GM21825 (cell line): ENCODE results near the gene RNF212.
"Not testable (repeated sequence)": the region's sequence is repeated elsewhere in the genome, so short reads cannot be mapped to it uniquely, and the experiment has no call there.

ENCODE experiments used
- ATAC-seq: cut with Tn5 transposase; IDR thresholded peaks from one replicate; pipeline ENCODE4 v1.9.1; 2021; ENCODE audit warnings: mild to moderate bottlenecking, moderate library complexity; ENCODE audit not compliant: unreplicated experiment

The RNF212 gene

DNA sequence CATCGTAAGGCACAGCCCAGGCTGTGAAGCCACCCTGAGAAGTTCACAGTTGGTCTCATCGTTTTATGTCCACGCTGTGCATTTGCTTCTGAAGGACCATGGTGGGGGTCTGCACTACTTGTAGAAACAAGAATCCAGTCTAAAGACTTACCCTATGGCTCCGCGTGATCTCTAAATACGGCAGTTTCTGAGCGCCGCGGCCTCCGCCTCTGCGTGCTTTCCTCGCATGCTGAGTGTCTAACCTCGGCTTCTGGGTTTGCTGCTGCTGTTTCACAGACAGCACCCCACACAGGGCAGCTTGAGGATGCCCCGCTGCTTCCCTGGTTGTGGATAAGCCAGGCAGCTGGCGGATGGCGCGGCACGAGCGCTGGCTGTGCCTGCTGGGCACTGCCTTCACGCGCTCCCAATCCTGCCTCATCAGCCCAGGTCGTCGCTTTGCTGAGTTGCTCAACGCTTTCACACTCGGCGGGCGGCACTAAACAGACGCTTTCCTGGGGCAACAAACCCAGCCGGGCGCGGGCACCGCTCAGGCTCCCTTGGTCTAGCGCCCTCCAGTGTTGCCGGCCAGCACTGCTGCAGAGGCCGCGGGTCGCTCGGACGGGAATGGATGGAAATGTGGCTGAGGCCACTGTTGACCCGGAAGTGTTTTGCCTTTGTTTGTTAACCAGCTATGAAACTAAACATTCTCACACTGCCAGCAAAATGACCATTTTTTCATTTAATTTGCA, 62.7 kb downstream of the RNF212 start:
- no peak for ATAC-seq

DNA sequence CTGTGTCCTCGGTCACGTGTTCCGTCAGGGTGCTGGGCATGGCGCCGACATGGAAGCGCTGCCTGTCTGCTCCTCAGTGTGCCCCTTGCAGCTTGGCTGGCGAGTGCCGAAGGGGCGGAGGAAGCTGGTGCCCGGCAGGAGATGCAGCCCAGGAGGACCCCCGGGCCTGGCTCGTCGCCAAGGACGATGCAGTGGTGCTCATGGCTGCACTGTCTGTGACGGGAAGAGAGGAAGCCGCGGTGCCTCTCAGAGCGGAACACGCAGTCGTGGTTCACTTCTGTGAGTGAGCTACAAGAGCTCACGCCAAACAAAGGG, 63.8 kb downstream of the RNF212 start:
- no peak for ATAC-seq

GRCh38 chr4:1048773-1049590, 64.4 kb downstream of the RNF212 start:
- no peak for ATAC-seq

- no peak for ATAC-seq
These were observed 65.2 kb downstream of the RNF212 start for GRCh38 chr4:1047976-1048772.

- no peak for ATAC-seq
These were observed 66.0 kb downstream of the RNF212 start for GRCh38 chr4:1047106-1047975.

GRCh38 chr4:1046581-1047011, 66.8 kb downstream of the RNF212 start:
- ATAC-seq: not testable (repeated sequence)

GRCh38 chr4:1045595-1046201, 67.7 kb downstream of the RNF212 start:
- ATAC-seq: no peak

GRCh38 chr4:1045193-1045594, 68.2 kb downstream of the RNF212 start:
- ATAC-seq: no peak

- no peak for ATAC-seq
These were observed 68.7 kb downstream of the RNF212 start for GRCh38 chr4:1044469-1045192.

DNA sequence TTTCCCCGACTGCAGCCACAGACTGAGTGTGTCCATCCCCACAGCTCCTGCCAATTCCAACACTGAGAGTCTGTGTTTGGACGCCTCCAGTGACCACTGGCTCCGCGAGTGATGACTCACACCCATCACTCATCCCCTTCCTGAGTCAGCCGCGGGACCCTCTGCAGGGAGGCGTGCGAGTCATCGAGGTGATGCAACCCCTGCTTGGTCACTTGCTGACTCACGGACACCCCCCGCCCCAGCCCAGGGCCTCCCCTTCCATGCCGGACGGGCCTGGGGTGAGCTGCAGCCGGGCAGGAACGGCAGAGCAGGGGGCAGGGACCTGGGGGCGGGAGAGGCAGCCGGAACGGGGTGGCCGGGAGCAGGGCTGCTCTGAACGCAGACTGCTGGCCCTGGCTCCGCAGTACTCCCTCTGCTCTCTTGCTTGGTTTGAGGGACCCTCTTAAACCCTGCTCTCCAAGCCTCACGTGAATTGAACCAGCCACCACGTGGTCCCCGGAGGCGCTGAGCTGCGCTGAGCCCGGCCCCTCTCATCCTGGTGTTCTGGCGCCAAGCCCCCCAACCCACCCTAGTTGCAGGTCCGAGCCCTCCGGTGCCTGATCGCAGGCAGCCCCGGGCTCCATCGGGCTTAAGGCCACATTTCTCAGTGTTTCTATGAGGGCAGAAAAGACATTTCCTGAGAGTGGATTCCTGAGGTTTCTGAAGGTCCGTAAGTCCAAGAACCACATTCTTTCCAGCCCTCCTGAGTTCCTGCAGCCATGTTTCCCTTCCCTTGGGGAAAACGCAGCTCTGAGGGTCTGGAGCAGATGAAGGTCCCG, 69.5 kb downstream of the RNF212 start:
- no peak for ATAC-seq

- ATAC-seq: no peak
These were observed 70.2 kb downstream of the RNF212 start for GRCh38 chr4:1043162-1043561.

GRCh38 chr4:1042352-1043055, 70.9 kb downstream of the RNF212 start:
- ATAC-seq: no peak

- no peak for ATAC-seq
These were observed 71.4 kb downstream of the RNF212 start for GRCh38 chr4:1041936-1042330.

- ATAC-seq: no peak
These were observed 72.0 kb downstream of the RNF212 start for GRCh38 chr4:1041147-1041935.

DNA sequence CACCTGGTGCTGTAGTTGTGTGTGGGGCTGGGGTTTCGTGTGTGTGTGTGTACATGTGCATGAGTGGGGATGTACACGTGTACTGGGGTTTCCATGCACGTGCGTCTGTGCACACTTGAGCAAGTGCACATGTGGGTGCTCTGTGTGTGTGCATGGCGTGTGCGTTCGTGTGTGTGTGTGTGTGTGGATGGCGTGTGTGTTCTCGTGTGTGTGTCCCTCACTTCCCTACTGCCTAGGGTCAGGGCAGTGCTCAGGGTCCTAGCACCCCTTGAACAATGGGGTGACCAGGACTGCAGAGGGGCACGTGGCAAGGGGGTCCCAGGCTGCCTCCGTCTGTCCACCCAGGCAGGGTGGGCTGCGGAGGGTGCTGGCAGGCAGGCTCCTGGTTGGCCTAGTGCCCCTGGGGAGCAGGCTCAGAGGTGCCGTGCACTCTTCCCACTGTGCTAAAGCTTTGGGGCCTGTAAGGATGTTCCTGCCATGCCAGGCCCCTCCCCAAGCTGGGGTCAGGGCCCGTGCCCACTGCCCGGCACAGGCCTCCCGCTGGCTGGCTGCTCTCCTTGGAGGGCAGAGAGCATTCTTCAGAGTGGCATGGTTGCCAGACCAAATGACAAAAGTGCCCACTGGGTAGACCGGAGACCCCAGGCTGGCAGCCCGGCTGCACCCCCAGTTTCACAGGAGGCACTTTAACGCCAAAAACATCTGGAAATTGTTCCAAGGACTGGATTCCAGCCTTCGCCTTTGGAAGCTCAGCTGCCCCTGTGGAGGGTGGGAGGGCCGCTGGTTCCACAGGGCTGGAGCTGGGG, 72.8 kb downstream of the RNF212 start:
- ATAC-seq: no peak

DNA sequence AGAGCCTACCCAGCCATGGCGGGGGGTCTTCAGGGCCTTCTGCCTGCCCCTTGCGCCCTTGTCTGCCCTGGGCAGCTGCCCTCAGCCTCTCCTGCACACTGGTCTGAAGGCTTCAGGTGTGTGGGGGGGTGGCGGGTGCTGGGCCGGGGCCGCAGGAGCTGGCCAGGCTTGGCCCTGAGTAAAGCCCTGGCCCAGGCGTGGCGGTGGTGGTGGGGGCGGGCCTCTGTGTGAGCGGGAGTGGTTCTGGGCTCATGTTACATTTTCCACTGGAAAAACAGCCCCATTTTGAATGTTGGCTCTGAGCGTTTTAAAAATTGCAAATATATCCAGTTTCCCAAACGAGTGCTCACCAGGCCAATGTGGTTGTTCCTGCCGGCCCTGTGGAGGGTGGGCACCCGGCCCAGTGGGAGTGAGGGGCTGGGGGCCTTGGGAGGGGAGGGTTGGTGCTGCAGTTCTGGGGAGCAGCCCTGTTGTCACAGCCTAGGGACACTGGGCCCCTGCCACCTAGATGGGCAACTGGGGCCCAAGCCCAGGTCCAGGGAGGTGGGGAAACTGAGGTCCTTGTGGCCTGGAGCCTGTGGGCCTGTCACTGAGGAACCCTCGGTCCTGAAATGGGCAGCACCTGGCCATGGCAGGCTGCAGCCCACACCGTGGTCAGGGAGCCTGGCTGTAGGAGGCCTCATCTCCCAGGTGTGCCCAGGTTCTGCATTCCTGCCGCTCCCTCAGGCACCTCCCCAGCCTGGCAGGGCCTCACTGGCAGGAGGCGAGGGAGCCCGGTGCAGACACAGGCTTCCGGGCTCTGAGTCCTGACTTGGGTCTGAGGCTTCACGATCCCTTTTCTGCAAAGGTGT, 73.6 kb downstream of the RNF212 start:
- ATAC-seq: no peak
